ENCODE measurements around the gene HEXA.

Gene HEXA

GRCh38 chr15:72318408-72318942, 57.3 kb downstream of the HEXA start:
- DNase-seq: no peak

- DNase-seq: no peak
These were observed 60.0 kb downstream of the HEXA start for GRCh38 chr15:72315706-72316370.

- DNase-seq: no peak
These were observed 61.9 kb downstream of the HEXA start for GRCh38 chr15:72313881-72314280.

GRCh38 chr15:72313448-72313840, 62.4 kb downstream of the HEXA start:
- DNase-seq: no peak

- DNase-seq: peak in 4 of 5 experiments; percentile 30 to 65 (median 38)
These were observed 63.0 kb downstream of the HEXA start for GRCh38 chr15:72312605-72313447.

- no peak for DNase-seq
These were observed 68.8 kb downstream of the HEXA start for GRCh38 chr15:72307026-72307425.

GRCh38 chr15:72306211-72306785, 69.5 kb downstream of the HEXA start:
- peak in 3 of 5 experiments; percentile 17 to 81 (median 70) for DNase-seq

- no peak for DNase-seq
These were observed 71.2 kb downstream of the HEXA start for GRCh38 chr15:72304596-72304995.

GRCh38 chr15:72302955-72303354, 72.9 kb downstream of the HEXA start:
- no peak for DNase-seq
